Astrocyte of the cerebellum (primary cell): Measurements from ENCODE around the gene POLR2C.

Experiments used
- DNase-seq: peaks from one replicate; pipeline ENCODE4 v3.0.0-alpha.2; 2011; ENCODE audit warnings: low read depth
- H3K4me3 ChIP-seq: 2 replicates; pipeline ENCODE4 v1.5.1; 2011; ENCODE audit warnings: mild to moderate bottlenecking, low read depth, low read length, moderate library complexity
- CTCF ChIP-seq: IDR thresholded peaks from 2 replicates; pipeline ENCODE4 v1.5.1; 2012; ENCODE audit warnings: low read length, low read depth, moderate library complexity, mild to moderate bottlenecking; ENCODE audit errors: missing control alignments
- in situ Hi-C: cut with HindIII; loops from 2 replicates; pipeline ENCODE4 v1.10.0; 2017; ENCODE audit warnings: low sequenced_read_pairs

The POLR2C gene

GRCh38 chr16:57423152-57423551 is 39.3 kb upstream of the POLR2C start:
- no peak for DNase-seq
- TF ChIP-seq CTCF = no peak
- H3K4me3 ChIP-seq = no peak overlapping the region
- in situ Hi-C loops = no loop called here

- in situ Hi-C loops = no loop called here
- no peak for DNase-seq
- no peak overlapping the region for H3K4me3 ChIP-seq
- TF ChIP-seq CTCF = no peak
Observed at GRCh38 chr16:57424583-57424982, 37.9 kb upstream of the POLR2C start.

DNA sequence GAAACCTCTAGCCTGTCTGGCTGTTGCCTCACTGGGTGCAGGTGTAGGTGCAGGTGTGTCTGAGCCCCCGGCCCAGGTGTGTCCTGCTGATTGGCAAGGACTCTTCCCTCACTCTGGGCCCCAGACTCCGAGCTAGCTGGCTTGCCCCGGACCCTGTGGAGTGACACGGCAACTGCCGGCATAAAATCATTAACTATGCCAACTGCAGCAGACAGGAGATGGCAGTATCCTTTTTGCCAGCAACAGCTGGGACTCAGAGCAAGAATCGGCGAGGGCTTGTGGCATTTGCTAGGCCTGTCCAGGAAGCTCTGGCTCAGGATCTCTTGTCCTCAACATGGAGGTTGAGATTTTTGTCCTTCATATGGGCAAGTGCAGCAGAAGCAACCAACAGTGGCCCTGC is 36.1 kb upstream of the POLR2C start:
- DNase-seq = no peak
- in situ Hi-C loops = no loop called here
- no peak for TF ChIP-seq CTCF
- H3K4me3 ChIP-seq = no peak overlapping the region

DNA sequence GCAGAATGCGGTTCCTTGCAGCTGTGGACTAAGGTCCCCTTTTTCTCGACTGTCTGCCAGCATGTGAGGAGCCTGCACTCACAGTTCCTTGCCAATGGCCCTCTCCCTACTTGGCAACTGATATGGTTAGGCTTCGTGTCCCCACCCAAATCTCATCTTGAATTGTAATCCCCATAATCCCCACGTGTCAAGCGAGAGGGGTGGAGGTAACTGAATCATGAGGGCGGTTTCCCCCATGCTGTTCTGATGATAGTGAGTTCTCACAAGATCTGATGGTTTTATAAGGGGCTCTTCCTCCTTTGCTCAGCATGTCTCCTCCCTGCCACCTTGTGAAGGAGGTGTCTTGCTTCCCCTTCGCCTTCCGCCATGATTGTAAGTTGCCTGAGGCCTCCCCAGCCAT is 35.2 kb upstream of the POLR2C start:
- in situ Hi-C loops = no loop called here
- DNase-seq = no peak
- no peak for TF ChIP-seq CTCF
- no peak overlapping the region for H3K4me3 ChIP-seq

DNA sequence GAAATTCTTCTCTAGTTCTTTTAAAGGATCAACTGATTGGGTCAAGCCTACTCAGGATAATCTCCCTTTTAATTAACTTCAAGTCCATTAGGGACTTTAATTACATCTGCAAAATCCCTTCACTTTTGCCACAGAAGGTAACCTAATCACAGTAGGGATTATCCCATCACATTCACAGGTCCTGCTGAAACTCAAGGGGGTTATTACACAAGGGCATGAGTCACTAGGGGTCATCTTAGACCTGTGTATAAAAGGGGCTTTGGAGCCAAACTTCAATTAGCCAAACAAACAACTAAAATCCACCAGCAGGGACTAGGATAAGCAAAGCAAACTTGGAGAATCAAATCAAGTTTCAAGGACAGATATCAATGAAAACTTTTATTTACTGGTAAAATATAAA is 34.7 kb upstream of the POLR2C start:
- no peak overlapping the region for H3K4me3 ChIP-seq
- in situ Hi-C loops = no loop called here
- TF ChIP-seq CTCF = no peak
- no peak for DNase-seq

- no peak for DNase-seq
- in situ Hi-C loops = no loop called here
- no peak overlapping the region for H3K4me3 ChIP-seq
- no peak for TF ChIP-seq CTCF
Observed at GRCh38 chr16:57430955-57431354, 31.5 kb upstream of the POLR2C start.

DNA sequence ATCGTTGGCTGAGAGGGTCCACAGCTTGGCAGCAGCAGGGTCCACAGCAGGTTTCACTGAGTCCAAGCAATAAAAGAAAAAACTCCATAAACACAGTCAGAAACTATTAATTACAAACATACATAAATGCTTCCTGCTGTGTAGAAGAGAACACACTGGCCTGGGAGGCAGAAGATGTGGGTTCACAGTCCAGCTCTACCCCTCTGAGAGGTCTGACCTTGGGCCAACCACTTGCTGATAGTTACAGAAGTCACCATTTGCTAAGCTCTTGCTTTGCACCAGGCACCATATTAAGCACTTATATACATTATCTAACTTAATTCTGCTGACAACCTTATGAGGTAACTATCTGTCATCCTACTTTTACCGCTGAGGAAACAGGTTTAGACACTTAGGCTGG is 30.0 kb upstream of the POLR2C start:
- in situ Hi-C loops = no loop called here

More for the DNA sequence above, 30.0 kb upstream of the POLR2C start:
- no peak for DNase-seq
- TF ChIP-seq CTCF = no peak
- no peak overlapping the region for H3K4me3 ChIP-seq
